ENCODE results near the gene CACNA2D2.

DNA sequence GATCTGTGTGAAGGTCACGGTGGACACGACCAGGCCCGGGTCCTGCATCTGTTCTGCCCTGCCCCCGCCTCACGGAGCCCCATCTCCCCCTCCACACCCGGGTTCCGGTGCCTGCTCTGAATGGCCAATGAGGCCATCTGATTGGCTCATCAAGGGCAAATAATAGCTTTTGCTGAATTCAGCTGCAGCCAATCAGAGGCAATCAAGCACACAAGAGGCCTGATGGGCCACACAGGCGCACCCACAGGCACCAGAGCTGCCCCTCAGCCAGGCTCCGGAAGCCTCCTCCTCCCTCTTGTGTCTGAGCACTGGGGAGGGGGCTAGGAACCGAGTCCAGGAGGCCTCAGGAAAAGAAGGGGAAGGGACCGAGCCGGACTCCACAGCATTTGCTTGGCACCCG lies 49.5 kb downstream of the CACNA2D2 start:
- TF ChIP-seq NFYB (CRISPR knock-in tag; conservative IDR thresholded peaks at IDR 0.05; ENCODE audit: low read depth) (peak; percentile 48; the same call in 1 of the 2 replicates), GABPB1 (CRISPR knock-in tag; IDR thresholded peaks at IDR 0.05) (no peak), JUN (CRISPR knock-in tag; IDR thresholded peaks at IDR 0.05) (no peak)
- TF ChIP-seq, protein P1, sequence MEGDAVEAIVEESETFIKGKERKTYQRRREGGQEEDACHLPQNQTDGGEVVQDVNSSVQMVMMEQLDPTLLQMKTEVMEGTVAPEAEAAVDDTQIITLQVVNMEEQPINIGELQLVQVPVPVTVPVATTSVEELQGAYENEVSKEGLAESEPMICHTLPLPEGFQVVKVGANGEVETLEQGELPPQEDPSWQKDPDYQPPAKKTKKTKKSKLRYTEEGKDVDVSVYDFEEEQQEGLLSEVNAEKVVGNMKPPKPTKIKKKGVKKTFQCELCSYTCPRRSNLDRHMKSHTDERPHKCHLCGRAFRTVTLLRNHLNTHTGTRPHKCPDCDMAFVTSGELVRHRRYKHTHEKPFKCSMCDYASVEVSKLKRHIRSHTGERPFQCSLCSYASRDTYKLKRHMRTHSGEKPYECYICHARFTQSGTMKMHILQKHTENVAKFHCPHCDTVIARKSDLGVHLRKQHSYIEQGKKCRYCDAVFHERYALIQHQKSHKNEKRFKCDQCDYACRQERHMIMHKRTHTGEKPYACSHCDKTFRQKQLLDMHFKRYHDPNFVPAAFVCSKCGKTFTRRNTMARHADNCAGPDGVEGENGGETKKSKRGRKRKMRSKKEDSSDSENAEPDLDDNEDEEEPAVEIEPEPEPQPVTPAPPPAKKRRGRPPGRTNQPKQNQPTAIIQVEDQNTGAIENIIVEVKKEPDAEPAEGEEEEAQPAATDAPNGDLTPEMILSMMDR (IDR thresholded peaks at IDR 0.05) = no peak
- TF ChIP-seq, protein P2, sequence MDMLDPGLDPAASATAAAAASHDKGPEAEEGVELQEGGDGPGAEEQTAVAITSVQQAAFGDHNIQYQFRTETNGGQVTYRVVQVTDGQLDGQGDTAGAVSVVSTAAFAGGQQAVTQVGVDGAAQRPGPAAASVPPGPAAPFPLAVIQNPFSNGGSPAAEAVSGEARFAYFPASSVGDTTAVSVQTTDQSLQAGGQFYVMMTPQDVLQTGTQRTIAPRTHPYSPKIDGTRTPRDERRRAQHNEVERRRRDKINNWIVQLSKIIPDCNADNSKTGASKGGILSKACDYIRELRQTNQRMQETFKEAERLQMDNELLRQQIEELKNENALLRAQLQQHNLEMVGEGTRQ (CRISPR knock-in tag; IDR thresholded peaks at IDR 0.05) = no peak
